Astrocyte (in vitro differentiated cells and primary cell): Measurements from ENCODE around the gene HLF.

ENCODE experiments used
- CTCF ChIP-seq: IDR thresholded peaks from 2 replicates; pipeline ENCODE4 v1.5.1; 2011; ENCODE audit warnings: low read depth, mild to moderate bottlenecking, inconsistent platforms, low read length, moderate library complexity; ENCODE audit not compliant: insufficient read depth
- EZH2 ChIP-seq: IDR thresholded peaks from 2 replicates; pipeline ENCODE4 v1.6.1; 2012; ENCODE audit warnings: mild to moderate bottlenecking, low read length, inconsistent platforms; ENCODE audit not compliant: insufficient read depth

- TF ChIP-seq CTCF = no peak
- no peak for TF ChIP-seq EZH2
Measured at GRCh38 chr17:55248077-55248476, 16.7 kb upstream of the HLF start.
